Gastroesophageal sphincter (tissue), 4 donors: Measurements from ENCODE around the gene NCR1. TPM values are rescaled to one million over a fixed set of nuclear protein-coding genes. Genes with fewer than 3 reads are reported as not detected.
"Not testable (repeated sequence)": the region's sequence is repeated elsewhere in the genome, so short reads cannot be mapped to it uniquely, and the experiment has no call there.

Experiments
- ATAC-seq: fragments of 150-250 bp; one replicate; pipeline ENCODE4 v1.9.1; 2016; ENCODE audit warnings: mild to moderate bottlenecking, moderate library complexity
- H3K27ac ChIP-seq, 4 donors: fragments of 200-600 bp; sonication (generic) in 3 of 4; 1 replicate in 3 of 4; 2 replicates in 1 of 4; pipeline ENCODE4 v1.5.1; 2016 to 2019
- H3K27me3 ChIP-seq: fragments of 200-600 bp; sonication (generic); one replicate; pipeline ENCODE4 v1.5.1; 2019
- H3K36me3 ChIP-seq, 2 donors: fragments of 200-600 bp; sonication (generic); one replicate each; pipeline ENCODE4 v1.5.1; 2019; ENCODE audit warnings: control low read depth in 1 of 2
- H3K4me1 ChIP-seq, 3 donors: fragments of 200-600 bp; sonication (generic); 1 replicate in 2 of 3; 2 replicates in 1 of 3; pipeline ENCODE4 v1.5.1; 2016 to 2019; ENCODE audit warnings: control low read depth in 2 of 3
- H3K4me3 ChIP-seq, 2 donors: fragments of 200-600 bp; sonication (generic); one replicate each; pipeline ENCODE4 v1.5.1; 2019; ENCODE audit warnings: mild to moderate bottlenecking in 1 of 2, moderate library complexity in 1 of 2
- H3K9me3 ChIP-seq, 3 donors: fragments of 200-600 bp; sonication (generic); one replicate each; pipeline ENCODE4 v1.5.1; 2017 to 2019; ENCODE audit warnings: control low read depth in 2 of 3
- EP300 ChIP-seq: sonication (generic); formaldehyde crosslinking; IDR thresholded peaks from one replicate; pipeline ENCODE4 v1.6.1; 2017; ENCODE audit warnings: antibody characterized with exemption, mild to moderate bottlenecking
- POLR2A ChIP-seq, 2 donors: fragments of 450-650 bp; IDR thresholded peaks; one replicate each; pipeline ENCODE4 v1.6.1; 2017; ENCODE audit warnings: antibody characterized with exemption in 2 of 2, mild to moderate bottlenecking in 2 of 2, moderate library complexity in 1 of 2
- POLR2AphosphoS5 ChIP-seq: sonication (generic); formaldehyde crosslinking; IDR thresholded peaks from one replicate; pipeline ENCODE4 v1.6.1; 2017; ENCODE audit warnings: antibody characterized with exemption
- WGBS, 2 donors: methylation state at CpG; one replicate each; pipeline ENCODE4 v1.1.5; 2018; ENCODE audit warnings: low coverage in 1 of 2; 5-methylcytosine and 5-hydroxymethylcytosine counted together
- total RNA-seq, 4 donors: library from RNA; depleted of rRNA; stranded (reverse); fragments of >200 nt; gene quantifications; one replicate each; pipeline ENCODE4 v1.1.0, GENCODE V29; 2016
- TF ChIP-seq, protein P1 (sequence below), 4 experiments: fragments of 200-600 bp in 2 of 4; fragments of 450-650 bp in 2 of 4; sonication (generic) in 1 of 4; IDR thresholded peaks; one replicate each; pipeline ENCODE4 v1.5.1; 2017 to 2019; ENCODE audit warnings: antibody characterized with exemption in 4 of 4, mild to moderate bottlenecking in 2 of 4, moderate library complexity in 2 of 4

The NCR1 gene, protein sequence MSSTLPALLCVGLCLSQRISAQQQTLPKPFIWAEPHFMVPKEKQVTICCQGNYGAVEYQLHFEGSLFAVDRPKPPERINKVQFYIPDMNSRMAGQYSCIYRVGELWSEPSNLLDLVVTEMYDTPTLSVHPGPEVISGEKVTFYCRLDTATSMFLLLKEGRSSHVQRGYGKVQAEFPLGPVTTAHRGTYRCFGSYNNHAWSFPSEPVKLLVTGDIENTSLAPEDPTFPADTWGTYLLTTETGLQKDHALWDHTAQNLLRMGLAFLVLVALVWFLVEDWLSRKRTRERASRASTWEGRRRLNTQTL
- total RNA-seq, result not detected

DNA sequence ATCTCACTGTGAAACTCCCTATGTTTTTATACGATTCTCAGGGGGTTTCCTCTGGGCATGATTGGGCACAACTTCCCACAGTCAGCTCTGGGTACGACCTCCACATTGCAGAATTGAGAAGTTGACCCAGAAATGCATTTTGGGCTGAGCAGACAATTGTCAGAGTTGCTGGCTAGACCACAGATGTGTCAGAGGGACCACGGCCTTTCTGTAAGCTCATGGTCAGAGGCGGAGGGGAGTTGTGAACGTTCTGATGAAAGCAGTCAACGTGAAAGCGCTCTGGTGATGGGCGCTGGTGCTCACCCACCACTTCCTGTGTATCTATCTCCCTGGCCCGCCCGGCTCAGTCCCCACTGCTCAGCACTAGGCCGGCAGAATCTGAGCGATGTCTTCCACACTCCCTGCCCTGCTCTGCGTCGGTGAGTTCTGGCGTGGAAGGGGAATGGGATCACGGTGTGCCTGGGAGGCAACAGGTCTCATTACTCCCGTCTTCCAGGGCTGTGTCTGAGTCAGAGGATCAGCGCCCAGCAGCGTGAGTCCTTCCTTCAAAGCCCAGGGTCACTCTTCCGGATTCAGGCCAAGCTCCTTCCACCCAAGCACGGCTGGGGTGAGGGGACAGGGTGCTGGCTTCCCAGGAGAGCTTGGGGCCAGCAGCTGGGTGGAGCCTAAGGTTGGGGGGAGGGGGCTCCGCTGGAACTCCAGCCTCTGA, at the start of gene NCR1:
Gene NCR1 (plus strand): TSS at position 346 of the 709 bp plus-strand sequence. CDS start 40 bp downstream, at position 386.
- TF ChIP-seq POLR2AphosphoS5 (no peak), POLR2A (IDR thresholded peaks at IDR 0.05) (no peak), EP300 (no peak)
- TF ChIP-seq, protein P1, sequence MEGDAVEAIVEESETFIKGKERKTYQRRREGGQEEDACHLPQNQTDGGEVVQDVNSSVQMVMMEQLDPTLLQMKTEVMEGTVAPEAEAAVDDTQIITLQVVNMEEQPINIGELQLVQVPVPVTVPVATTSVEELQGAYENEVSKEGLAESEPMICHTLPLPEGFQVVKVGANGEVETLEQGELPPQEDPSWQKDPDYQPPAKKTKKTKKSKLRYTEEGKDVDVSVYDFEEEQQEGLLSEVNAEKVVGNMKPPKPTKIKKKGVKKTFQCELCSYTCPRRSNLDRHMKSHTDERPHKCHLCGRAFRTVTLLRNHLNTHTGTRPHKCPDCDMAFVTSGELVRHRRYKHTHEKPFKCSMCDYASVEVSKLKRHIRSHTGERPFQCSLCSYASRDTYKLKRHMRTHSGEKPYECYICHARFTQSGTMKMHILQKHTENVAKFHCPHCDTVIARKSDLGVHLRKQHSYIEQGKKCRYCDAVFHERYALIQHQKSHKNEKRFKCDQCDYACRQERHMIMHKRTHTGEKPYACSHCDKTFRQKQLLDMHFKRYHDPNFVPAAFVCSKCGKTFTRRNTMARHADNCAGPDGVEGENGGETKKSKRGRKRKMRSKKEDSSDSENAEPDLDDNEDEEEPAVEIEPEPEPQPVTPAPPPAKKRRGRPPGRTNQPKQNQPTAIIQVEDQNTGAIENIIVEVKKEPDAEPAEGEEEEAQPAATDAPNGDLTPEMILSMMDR (IDR thresholded peaks at IDR 0.05), result no peak
- H3K36me3 ChIP-seq, result no peaks in the 10 kb centered on the region
- no peak for ATAC-seq
- no peaks in the 10 kb centered on the region for H3K9me3 ChIP-seq
- peaks cover 27% of the 10 kb centered on the region for H3K27me3 ChIP-seq
- H3K27ac ChIP-seq, result no peak within 1 kb of the TSS
- H3K4me3 ChIP-seq, result no peak within 1 kb of the TSS
- WGBS, 2 donors, result 10 to 31% methylated on average over 2 to 4 of the region's 22 CpGs
- H3K4me1 ChIP-seq, result no peaks in the 10 kb centered on the region

GRCh38 chr19:54858476-54858875, 47.5 kb upstream of the NCR1 start:
- H3K4me1 ChIP-seq, H3K9me3 ChIP-seq, ATAC-seq, H3K27me3 ChIP-seq, H3K27ac ChIP-seq, H3K4me3 ChIP-seq, H3K36me3 ChIP-seq: not testable (repeated sequence)
- WGBS, 2 donors, result no CpG with 5 or more reads among the region's 3 CpGs

DNA sequence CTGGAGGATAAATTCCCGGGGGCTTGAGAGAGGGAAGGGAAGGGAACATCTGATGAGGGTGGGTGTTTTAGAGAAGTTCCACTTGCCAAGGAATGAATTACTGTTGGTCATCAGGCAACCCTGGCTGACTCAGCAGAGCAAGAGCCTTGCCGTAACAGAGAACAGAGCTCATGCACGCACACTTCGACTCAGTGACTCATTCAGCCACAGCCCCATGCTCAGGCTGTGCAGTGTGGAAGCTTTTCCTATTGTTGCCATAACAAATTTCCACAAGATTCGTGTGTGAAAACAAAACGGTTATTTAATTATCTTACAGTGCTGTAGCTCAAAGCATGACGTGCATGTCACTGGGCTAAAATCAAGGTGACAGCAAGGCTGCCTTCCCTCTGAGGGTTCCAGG, 46.5 kb upstream of the NCR1 start:
- not testable (repeated sequence) for H3K27me3 ChIP-seq, ATAC-seq, H3K4me1 ChIP-seq, H3K4me3 ChIP-seq, H3K36me3 ChIP-seq, H3K9me3 ChIP-seq, H3K27ac ChIP-seq
- 68 to 80% methylated on average over 3 to 4 of the region's 7 CpGs for WGBS, 2 donors

GRCh38 chr19:54863459-54863858, 42.5 kb upstream of the NCR1 start:
- H3K4me1 ChIP-seq, ATAC-seq, H3K4me3 ChIP-seq, H3K27ac ChIP-seq, H3K36me3 ChIP-seq: not testable (repeated sequence)
- peaks cover 0 to 10% (median 0%) of the 10 kb centered on the region in 3 donors for H3K9me3 ChIP-seq
- no CpG with 5 or more reads among the region's 3 CpGs for WGBS, 2 donors
- peaks cover 20% of the 10 kb centered on the region for H3K27me3 ChIP-seq

- no peak overlapping the region for H3K4me3 ChIP-seq
- WGBS, 2 donors, result 56% methylated on average over 3 of the region's 3 CpGs; no CpG with 5 or more reads in 1 of the 2 donors
- TF ChIP-seq POLR2A (IDR thresholded peaks at IDR 0.05) (no peak), EP300 (no peak), POLR2AphosphoS5 (no peak)
- TF ChIP-seq, protein P1 (IDR thresholded peaks at IDR 0.05), result no peak
- H3K9me3 ChIP-seq, result peaks cover 0 to 3% (median 0%) of the 10 kb centered on the region in 3 donors
- H3K4me1 ChIP-seq, result no peaks in the 10 kb centered on the region
- H3K27ac ChIP-seq, result no peak overlapping the region
- H3K36me3 ChIP-seq, result no peaks in the 10 kb centered on the region
- ATAC-seq, result no peak
- H3K27me3 ChIP-seq, result peaks cover 13% of the 10 kb centered on the region
Measured at GRCh38 chr19:54871696-54872095, 34.3 kb upstream of the NCR1 start.

DNA sequence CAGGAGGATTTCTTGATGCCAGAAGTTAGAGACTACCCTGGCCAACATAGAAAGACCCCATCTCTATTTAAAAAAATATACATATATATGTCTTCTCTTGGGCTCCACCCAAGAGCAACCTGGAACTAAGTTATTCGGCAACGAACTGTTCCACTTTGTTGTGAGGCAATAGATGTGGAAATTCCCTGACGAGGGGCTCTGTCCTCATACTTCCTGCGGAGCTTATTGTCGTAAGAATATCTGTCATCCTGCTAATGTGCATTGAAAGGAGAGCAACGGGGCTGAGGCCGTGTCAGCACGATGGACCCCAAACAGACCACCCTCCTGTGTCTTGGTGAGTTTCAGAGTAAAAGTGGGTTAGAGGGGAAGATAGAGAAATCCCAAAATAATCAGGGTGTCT, 32.0 kb upstream of the NCR1 start, which contains the start of gene FCAR:
Gene FCAR (plus strand): TSS at position 246 of the 400 bp plus-strand sequence. CDS start 55 bp downstream, at position 301.
- peaks cover 9% of the 10 kb centered on the region for H3K27me3 ChIP-seq
- TF ChIP-seq POLR2AphosphoS5 (no peak), EP300 (no peak), POLR2A (IDR thresholded peaks at IDR 0.05) (no peak)
- TF ChIP-seq, protein P1 (IDR thresholded peaks at IDR 0.05), result no peak
- no peaks in the 10 kb centered on the region for H3K4me1 ChIP-seq
- ATAC-seq, result no peak
- 68 to 75% methylated on average over 8 of the region's 8 CpGs for WGBS, 2 donors
- H3K27ac ChIP-seq, result no peak within 1 kb of the TSS
- H3K9me3 ChIP-seq, result peaks cover 0 to 3% (median 0%) of the 10 kb centered on the region in 3 donors
- H3K36me3 ChIP-seq, result no peaks in the 10 kb centered on the region
- H3K4me3 ChIP-seq, result no peak within 1 kb of the TSS
